ENCODE results near the gene EPS8L1.

GRCh38 chr19:55028757-55029156, 46.9 kb upstream of the EPS8L1 start:
- no peak for TF ChIP-seq POLR2A (IDR thresholded peaks at IDR 0.05; ENCODE audit: low read depth, low read length)
- no peak for TF ChIP-seq CTCF (conservative IDR thresholded peaks at IDR 0.05; ENCODE audit: low read depth, low read length)
- TF ChIP-seq RFX5 (IDR thresholded peaks at IDR 0.05; ENCODE audit: low read depth, low read length) = no peak
- no peak for TF ChIP-seq MXI1 (IDR thresholded peaks at IDR 0.05; ENCODE audit: borderline replicate concordance, low read depth, low read length)
- no peak for TF ChIP-seq CEBPB (IDR thresholded peaks at IDR 0.05; ENCODE audit: low read depth, low read length)
- TF ChIP-seq RCOR1 (IDR thresholded peaks at IDR 0.05; ENCODE audit: insufficient replicate concordance, low read length) = no peak
- no peak for TF ChIP-seq RAD21 (IDR thresholded peaks at IDR 0.05; ENCODE audit: low read length)
- no peak for TF ChIP-seq CHD1 (IDR thresholded peaks at IDR 0.05; ENCODE audit: low read depth, low read length)
- TF ChIP-seq USF2 (IDR thresholded peaks at IDR 0.05; ENCODE audit: low read depth, low read length) = no peak
- no peak for TF ChIP-seq MAFK (IDR thresholded peaks at IDR 0.05; ENCODE audit: low read depth, low read length)
- TF ChIP-seq SMC3 (IDR thresholded peaks at IDR 0.05; ENCODE audit: low read depth, low read length) = no peak
- no peak for TF ChIP-seq BHLHE40 (IDR thresholded peaks at IDR 0.05; ENCODE audit: low read depth, low read length)
- no peak for TF ChIP-seq NFE2L2 (IDR thresholded peaks at IDR 0.05; ENCODE audit: low read depth, low read length)
